ENCODE measurements around the gene STAC3. TPM values are rescaled to one million over a fixed set of nuclear protein-coding genes. Genes with fewer than 3 reads are reported as not detected.

The STAC3 gene
- total and polyA plus RNA-seq, 9 of the 15 experiments (the other 6 are each of a cell fraction or from before 2014, with no cell fraction given), result 0.45 to 6.4 (median 3.3) TPM

DNA sequence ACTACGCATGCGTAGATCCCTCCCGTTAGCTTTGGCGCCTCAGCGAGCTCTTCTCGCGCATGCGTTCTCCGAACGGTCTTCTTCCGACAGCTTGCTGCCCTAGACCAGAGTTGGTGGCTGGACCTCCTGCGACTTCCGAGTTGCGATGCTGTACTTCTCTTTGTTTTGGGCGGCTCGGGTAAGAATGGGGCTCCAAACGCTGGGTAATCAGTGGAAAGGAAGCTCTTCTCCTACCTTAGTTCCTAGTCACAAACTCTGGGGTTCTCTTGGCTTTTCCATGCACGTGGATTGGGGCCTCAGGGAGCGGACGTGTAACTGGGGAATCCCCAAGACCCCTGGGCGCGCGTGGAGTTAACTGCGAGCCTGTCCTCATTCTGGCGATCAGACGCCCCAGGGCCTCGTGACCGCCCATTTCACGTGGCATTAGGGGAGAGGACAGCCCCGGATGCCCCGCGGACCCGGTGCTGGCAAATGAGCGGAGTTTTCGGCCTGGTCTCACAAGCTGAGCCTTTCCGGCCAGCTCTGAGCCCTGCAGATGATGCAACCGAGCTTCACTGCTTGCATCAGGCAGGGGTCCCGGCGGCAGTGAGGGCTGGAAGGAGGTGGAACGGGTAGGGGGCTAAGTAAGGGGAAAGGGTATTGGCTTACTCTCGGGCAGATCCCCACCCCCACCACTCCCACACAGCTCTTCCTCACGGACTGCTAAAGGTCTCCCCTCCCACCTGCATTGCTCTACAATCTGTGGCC lies 21.2 kb downstream of the STAC3 start, which contains the start of gene SHMT2 (continued):
- TF ChIP-seq, protein P1, sequence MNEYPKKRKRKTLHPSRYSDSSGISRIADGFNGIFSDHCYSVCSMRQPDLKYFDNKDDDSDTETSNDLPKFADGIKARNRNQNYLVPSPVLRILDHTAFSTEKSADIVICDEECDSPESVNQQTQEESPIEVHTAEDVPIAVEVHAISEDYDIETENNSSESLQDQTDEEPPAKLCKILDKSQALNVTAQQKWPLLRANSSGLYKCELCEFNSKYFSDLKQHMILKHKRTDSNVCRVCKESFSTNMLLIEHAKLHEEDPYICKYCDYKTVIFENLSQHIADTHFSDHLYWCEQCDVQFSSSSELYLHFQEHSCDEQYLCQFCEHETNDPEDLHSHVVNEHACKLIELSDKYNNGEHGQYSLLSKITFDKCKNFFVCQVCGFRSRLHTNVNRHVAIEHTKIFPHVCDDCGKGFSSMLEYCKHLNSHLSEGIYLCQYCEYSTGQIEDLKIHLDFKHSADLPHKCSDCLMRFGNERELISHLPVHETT (CRISPR knock-in tag; conservative IDR thresholded peaks at IDR 0.05 in 1 of 2, IDR thresholded peaks at IDR 0.05 in 1 of 2), result no peak
- no peak for TF ChIP-seq HDGF (IDR thresholded peaks at IDR 0.05)
- TF ChIP-seq CREM (IDR thresholded peaks at IDR 0.05; ENCODE audit: low read depth), result no peak
- TF ChIP-seq ZNF717 (CRISPR knock-in tag; IDR thresholded peaks at IDR 0.05), result no peak
- TF ChIP-seq CCAR2 (IDR thresholded peaks at IDR 0.05; ENCODE audit: low read depth, low read length), result no peak
- TF ChIP-seq, protein P2, sequence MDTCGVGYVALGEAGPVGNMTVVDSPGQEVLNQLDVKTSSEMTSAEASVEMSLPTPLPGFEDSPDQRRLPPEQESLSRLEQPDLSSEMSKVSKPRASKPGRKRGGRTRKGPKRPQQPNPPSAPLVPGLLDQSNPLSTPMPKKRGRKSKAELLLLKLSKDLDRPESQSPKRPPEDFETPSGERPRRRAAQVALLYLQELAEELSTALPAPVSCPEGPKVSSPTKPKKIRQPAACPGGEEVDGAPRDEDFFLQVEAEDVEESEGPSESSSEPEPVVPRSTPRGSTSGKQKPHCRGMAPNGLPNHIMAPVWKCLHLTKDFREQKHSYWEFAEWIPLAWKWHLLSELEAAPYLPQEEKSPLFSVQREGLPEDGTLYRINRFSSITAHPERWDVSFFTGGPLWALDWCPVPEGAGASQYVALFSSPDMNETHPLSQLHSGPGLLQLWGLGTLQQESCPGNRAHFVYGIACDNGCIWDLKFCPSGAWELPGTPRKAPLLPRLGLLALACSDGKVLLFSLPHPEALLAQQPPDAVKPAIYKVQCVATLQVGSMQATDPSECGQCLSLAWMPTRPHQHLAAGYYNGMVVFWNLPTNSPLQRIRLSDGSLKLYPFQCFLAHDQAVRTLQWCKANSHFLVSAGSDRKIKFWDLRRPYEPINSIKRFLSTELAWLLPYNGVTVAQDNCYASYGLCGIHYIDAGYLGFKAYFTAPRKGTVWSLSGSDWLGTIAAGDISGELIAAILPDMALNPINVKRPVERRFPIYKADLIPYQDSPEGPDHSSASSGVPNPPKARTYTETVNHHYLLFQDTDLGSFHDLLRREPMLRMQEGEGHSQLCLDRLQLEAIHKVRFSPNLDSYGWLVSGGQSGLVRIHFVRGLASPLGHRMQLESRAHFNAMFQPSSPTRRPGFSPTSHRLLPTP (IDR thresholded peaks at IDR 0.05; ENCODE audit: borderline replicate concordance, extremely low read depth, insufficient read length), result no peak
- TF ChIP-seq ZBED1 (IDR thresholded peaks at IDR 0.05), result no peak
- TF ChIP-seq HCFC1 (IDR thresholded peaks at IDR 0.05; ENCODE audit: low read depth, low read length), result peak; percentile 93; the same call in 1 of the 2 replicates
- TF ChIP-seq ZNF224 (CRISPR knock-in tag; IDR thresholded peaks at IDR 0.05), result no peak
- no peak for TF ChIP-seq HNRNPH1 (optimal IDR thresholded peaks at IDR 0.05; ENCODE audit: low read depth, low read length)
- peak; percentile 91 for TF ChIP-seq CEBPB (tag; IDR thresholded peaks at IDR 0.05)
- TF ChIP-seq POLR3G (IDR thresholded peaks at IDR 0.05; ENCODE audit: extremely low read depth, insufficient read length, insufficient replicate concordance), result no peak
- TF ChIP-seq, protein P3, sequence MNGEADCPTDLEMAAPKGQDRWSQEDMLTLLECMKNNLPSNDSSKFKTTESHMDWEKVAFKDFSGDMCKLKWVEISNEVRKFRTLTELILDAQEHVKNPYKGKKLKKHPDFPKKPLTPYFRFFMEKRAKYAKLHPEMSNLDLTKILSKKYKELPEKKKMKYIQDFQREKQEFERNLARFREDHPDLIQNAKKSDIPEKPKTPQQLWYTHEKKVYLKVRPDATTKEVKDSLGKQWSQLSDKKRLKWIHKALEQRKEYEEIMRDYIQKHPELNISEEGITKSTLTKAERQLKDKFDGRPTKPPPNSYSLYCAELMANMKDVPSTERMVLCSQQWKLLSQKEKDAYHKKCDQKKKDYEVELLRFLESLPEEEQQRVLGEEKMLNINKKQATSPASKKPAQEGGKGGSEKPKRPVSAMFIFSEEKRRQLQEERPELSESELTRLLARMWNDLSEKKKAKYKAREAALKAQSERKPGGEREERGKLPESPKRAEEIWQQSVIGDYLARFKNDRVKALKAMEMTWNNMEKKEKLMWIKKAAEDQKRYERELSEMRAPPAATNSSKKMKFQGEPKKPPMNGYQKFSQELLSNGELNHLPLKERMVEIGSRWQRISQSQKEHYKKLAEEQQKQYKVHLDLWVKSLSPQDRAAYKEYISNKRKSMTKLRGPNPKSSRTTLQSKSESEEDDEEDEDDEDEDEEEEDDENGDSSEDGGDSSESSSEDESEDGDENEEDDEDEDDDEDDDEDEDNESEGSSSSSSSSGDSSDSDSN (IDR thresholded peaks at IDR 0.05; ENCODE audit: borderline replicate concordance in 1 of 2, low read depth in 2 of 2, low read length in 2 of 2), result 0 out of 4 replicates have a peak, but pooled peaks of 1 of the 2 experiments have one; percentile 28
- no peak for TF ChIP-seq CCNT2 (IDR thresholded peaks at IDR 0.05; ENCODE audit: borderline replicate concordance, extremely low read depth, insufficient read length, low read depth, low read length)
- no peak for TF ChIP-seq ZNF444 (CRISPR knock-in tag; IDR thresholded peaks at IDR 0.05)
- TF ChIP-seq, protein P4, sequence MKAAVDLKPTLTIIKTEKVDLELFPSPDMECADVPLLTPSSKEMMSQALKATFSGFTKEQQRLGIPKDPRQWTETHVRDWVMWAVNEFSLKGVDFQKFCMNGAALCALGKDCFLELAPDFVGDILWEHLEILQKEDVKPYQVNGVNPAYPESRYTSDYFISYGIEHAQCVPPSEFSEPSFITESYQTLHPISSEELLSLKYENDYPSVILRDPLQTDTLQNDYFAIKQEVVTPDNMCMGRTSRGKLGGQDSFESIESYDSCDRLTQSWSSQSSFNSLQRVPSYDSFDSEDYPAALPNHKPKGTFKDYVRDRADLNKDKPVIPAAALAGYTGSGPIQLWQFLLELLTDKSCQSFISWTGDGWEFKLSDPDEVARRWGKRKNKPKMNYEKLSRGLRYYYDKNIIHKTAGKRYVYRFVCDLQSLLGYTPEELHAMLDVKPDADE (conservative IDR thresholded peaks at IDR 0.05; ENCODE audit: control insufficient read depth, low read depth, low read length), result peak; percentile 35; the same call in 1 of the 2 replicates
- TF ChIP-seq, protein P5, sequence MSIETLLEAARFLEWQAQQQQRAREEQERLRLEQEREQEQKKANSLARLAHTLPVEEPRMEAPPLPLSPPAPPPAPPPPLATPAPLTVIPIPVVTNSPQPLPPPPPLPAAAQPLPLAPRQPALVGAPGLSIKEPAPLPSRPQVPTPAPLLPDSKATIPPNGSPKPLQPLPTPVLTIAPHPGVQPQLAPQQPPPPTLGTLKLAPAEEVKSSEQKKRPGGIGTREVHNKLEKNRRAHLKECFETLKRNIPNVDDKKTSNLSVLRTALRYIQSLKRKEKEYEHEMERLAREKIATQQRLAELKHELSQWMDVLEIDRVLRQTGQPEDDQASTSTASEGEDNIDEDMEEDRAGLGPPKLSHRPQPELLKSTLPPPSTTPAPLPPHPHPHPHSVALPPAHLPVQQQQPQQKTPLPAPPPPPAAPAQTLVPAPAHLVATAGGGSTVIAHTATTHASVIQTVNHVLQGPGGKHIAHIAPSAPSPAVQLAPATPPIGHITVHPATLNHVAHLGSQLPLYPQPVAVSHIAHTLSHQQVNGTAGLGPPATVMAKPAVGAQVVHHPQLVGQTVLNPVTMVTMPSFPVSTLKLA (conservative IDR thresholded peaks at IDR 0.05), result peak; percentile 79 to 85; a peak in 3 of 4 replicates
